K562 (cell line): ENCODE data around the gene CTXN1. TPM values are rescaled to one million over a fixed set of nuclear protein-coding genes. Genes with fewer than 3 reads are reported as not detected.

Source experiments
- DEAF1 ChIP-seq: fragments of 450-650 bp; formaldehyde crosslinking; IDR thresholded peaks from 2 replicates; pipeline ENCODE4 v1.4.0; 2020; ENCODE audit warnings: mild to moderate bottlenecking, moderate library complexity
- MAZ ChIP-seq, 2 experiments: fragments of 450-650 bp in 1 of 2; sonication (generic) in 1 of 2; formaldehyde crosslinking; IDR thresholded peaks in 1 of 2; conservative IDR thresholded peaks in 1 of 2; 2 replicates each; pipeline versions ENCODE4 v1.4.0 to v1.5.0; 2020; ENCODE audit warnings: mild to moderate bottlenecking in 1 of 2, missing genetic modification reagents in 1 of 2
- NCOA6 ChIP-seq: fragments of 450-650 bp; IDR thresholded peaks from 2 replicates; pipeline ENCODE4 v1.6.1; 2017; ENCODE audit warnings: mild to moderate bottlenecking
- ZNF263 ChIP-seq: sonication (generic); formaldehyde crosslinking; IDR thresholded peaks from 2 replicates; pipeline ENCODE4 v1.8.0; 2022; ENCODE audit warnings: mild to moderate bottlenecking, missing genetic modification reagents, borderline replicate concordance
- ZNF311 ChIP-seq: fragments of 250-450 bp; sonication (Bioruptor Pico); IDR thresholded peaks from 2 replicates; pipeline ENCODE4 v1.4.0; 2020; ENCODE audit warnings: mild to moderate bottlenecking, moderate library complexity
- ZNF436 ChIP-seq: fragments of 250-450, 450-650 bp; sonication (Bioruptor Pico); formaldehyde crosslinking; IDR thresholded peaks from 2 replicates; pipeline ENCODE4 v1.7.0; 2020; ENCODE audit warnings: mild to moderate bottlenecking
- ZNF584 ChIP-seq: fragments of 200-800 bp; sonication (Bioruptor generic); IDR thresholded peaks from 2 replicates; pipeline ENCODE4 v1.6.1; 2016; ENCODE audit warnings: low read depth, mild to moderate bottlenecking, missing genetic modification characterization, missing compliant biosample characterization
- ZNF778 ChIP-seq: fragments of 450-650 bp; formaldehyde crosslinking; IDR thresholded peaks from 2 replicates; pipeline ENCODE4 v1.4.0; 2020; ENCODE audit warnings: mild to moderate bottlenecking, moderate library complexity
- polyA plus RNA-seq, 8 experiments: library from polyadenylated mRNA; depleted of rRNA in 4 of 8; stranded (reverse) in 5 of 8; unstranded in 3 of 8; fragments of >200 nt; fragmentation: Nextera tagmentation in 2 of 8; fragmentation: Illumina TruSeq in 1 of 8; extraction: Ambion mirVana in 2 of 8; extraction: Trizol in 1 of 8; gene quantifications; 2 replicates each; pipeline versions ENCODE4 v1.2.1 to v1.2.3, GENCODE V29; 2011 to 2014; ENCODE audit warnings: inconsistent platforms in 1 of 8, missing spikeins in 1 of 8
- total RNA-seq, 7 experiments: library from RNA; depleted of rRNA in 6 of 7; stranded (reverse); fragments of >200 nt in 6 of 7; fragmentation: Illumina TruSeq in 2 of 7; extraction: Trizol in 2 of 7; gene quantifications; 2 replicates each; pipeline versions ENCODE4 v1.2.1 to v1.2.3, GENCODE V29; 2011 to 2021; ENCODE audit warnings: low replicate concordance in 1 of 7
- TF ChIP-seq, protein P1 (sequence below): fragments of 250-450 bp; sonication (Bioruptor Pico); IDR thresholded peaks from 2 replicates; pipeline ENCODE4 v1.4.0; 2020; ENCODE audit warnings: mild to moderate bottlenecking, moderate library complexity
- TF ChIP-seq, protein P2 (sequence below): sonication (generic); formaldehyde crosslinking; IDR thresholded peaks from 2 replicates; pipeline ENCODE4 v1.8.0; 2022; ENCODE audit warnings: missing genetic modification reagents, mild to moderate bottlenecking, borderline replicate concordance

Gene CTXN1
- total and polyA plus RNA-seq, 9 of the 15 experiments (the other 6 are each of a cell fraction or from before 2014, with no cell fraction given) = 0.15 to 37.4 (median 1.8) TPM; not detected in 2

- TF ChIP-seq, protein P1, sequence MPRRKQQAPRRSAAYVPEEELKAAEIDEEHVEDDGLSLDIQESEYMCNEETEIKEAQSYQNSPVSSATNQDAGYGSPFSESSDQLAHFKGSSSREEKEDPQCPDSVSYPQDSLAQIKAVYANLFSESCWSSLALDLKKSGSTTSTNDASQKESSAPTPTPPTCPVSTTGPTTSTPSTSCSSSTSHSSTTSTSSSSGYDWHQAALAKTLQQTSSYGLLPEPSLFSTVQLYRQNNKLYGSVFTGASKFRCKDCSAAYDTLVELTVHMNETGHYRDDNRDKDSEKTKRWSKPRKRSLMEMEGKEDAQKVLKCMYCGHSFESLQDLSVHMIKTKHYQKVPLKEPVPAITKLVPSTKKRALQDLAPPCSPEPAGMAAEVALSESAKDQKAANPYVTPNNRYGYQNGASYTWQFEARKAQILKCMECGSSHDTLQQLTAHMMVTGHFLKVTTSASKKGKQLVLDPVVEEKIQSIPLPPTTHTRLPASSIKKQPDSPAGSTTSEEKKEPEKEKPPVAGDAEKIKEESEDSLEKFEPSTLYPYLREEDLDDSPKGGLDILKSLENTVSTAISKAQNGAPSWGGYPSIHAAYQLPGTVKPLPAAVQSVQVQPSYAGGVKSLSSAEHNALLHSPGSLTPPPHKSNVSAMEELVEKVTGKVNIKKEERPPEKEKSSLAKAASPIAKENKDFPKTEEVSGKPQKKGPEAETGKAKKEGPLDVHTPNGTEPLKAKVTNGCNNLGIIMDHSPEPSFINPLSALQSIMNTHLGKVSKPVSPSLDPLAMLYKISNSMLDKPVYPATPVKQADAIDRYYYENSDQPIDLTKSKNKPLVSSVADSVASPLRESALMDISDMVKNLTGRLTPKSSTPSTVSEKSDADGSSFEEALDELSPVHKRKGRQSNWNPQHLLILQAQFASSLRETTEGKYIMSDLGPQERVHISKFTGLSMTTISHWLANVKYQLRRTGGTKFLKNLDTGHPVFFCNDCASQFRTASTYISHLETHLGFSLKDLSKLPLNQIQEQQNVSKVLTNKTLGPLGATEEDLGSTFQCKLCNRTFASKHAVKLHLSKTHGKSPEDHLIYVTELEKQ = no peak
- no peak for TF ChIP-seq ZNF436 (CRISPR knock-in tag)
- no peak for TF ChIP-seq ZNF778 (CRISPR knock-in tag)
- TF ChIP-seq DEAF1 (CRISPR knock-in tag) = no peak
- peak; percentile 71 to 75; a peak in 3 of 4 replicates for TF ChIP-seq MAZ (CRISPR knock-in tag; conservative IDR thresholded peaks at IDR 0.05 in 1 of 2, IDR thresholded peaks at IDR 0.05 in 1 of 2)
- 0 out of 2 replicates have a peak, but pooled peaks have one; percentile 45 for TF ChIP-seq NCOA6
- TF ChIP-seq, protein P2, sequence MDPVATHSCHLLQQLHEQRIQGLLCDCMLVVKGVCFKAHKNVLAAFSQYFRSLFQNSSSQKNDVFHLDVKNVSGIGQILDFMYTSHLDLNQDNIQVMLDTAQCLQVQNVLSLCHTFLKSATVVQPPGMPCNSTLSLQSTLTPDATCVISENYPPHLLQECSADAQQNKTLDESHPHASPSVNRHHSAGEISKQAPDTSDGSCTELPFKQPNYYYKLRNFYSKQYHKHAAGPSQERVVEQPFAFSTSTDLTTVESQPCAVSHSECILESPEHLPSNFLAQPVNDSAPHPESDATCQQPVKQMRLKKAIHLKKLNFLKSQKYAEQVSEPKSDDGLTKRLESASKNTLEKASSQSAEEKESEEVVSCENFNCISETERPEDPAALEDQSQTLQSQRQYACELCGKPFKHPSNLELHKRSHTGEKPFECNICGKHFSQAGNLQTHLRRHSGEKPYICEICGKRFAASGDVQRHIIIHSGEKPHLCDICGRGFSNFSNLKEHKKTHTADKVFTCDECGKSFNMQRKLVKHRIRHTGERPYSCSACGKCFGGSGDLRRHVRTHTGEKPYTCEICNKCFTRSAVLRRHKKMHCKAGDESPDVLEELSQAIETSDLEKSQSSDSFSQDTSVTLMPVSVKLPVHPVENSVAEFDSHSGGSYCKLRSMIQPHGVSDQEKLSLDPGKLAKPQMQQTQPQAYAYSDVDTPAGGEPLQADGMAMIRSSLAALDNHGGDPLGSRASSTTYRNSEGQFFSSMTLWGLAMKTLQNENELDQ (CRISPR knock-in tag) = no peak
- TF ChIP-seq ZNF311 (CRISPR knock-in tag) = no peak
- TF ChIP-seq ZNF584 (CRISPR knock-in tag) = no peak
- no peak for TF ChIP-seq ZNF263 (CRISPR knock-in tag)
Observed at GRCh38 chr19:7903244-7904073, 22.5 kb downstream of the CTXN1 start, which contains the start of gene MAP2K7 (continued).
